GM21619 (cell line): ENCODE data around the gene PSMD12.
"Not testable (repeated sequence)": the region's sequence is repeated elsewhere in the genome, so short reads cannot be mapped to it uniquely, and the experiment has no call there.

ENCODE experiments used
- ATAC-seq: cut with Tn5 transposase; IDR thresholded peaks from one replicate; pipeline ENCODE4 v1.9.1; 2021; ENCODE audit not compliant: unreplicated experiment

PSMD12 gene

DNA sequence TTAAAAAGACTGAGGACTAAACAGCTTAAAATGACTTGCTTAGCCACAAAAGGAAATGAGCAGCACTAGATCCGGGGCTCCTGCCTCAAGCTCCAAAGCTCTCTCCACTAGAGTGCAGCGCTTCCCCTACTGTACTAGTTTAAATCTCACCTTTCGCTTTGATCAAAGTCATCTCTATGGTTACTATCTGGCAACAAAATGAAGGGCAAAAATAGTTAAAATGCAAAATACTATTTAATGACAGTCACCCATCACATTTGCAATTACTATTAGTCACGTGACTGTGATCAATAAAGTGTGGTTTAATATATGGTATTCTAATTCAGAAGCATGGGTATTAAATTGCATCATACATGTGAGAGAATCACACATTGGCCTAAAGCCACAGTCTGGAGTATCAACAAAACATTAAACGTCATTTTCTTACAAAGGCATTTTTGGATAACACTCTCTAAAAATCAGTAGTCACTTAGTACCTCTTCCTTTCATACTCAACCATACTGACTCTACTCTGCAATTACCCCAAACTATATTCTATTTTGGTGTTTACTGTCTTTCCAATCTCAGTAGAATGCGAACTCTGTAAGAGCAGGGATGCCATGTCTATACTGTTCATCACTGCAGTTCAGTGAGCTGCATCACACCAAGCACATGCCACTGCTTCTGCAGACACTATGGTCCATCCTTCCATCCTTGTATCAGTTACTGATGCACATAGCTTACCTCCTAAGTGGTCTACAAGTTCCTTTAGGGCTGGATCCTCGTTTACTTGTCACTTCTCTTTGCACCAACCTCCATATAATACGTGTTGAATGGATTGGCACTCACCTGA, 6.2 kb downstream of the PSMD12 start:
- no peak for ATAC-seq

- ATAC-seq = no peak
Measured at GRCh38 chr17:67358612-67359011, 7.8 kb downstream of the PSMD12 start.

DNA sequence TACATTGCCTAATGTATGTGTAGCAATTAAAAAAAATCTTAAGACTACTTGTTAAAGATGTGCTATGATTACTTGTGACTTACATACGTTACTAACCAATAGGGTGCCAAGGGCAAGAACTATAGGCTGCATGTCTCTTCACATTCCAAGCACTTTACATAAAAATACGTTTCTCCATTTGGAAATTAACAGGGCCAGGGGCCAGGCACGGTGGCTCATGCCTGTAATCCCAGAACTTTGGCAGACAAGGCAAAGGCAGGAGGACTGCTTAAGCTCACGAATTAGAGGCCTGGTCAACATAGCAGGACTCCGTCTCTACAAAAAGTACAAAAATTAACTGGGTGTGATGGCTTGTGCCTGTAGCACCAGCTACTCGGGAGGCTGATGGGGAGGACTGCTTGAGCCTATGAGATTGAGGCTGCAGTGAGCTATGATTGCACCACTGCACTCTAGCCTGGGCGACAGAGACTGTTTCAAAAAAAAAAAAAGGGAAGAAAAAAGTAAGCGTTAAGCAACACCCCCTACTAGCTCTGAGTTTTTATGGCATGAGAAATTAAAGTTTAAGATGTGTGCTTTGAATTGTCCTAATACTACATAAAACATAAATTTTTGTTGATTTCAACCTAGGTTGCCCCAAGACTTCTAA, 12.3 kb downstream of the PSMD12 start:
- ATAC-seq = no peak

- no peak for ATAC-seq
Measured at GRCh38 chr17:67353161-67353560, 13.2 kb downstream of the PSMD12 start.

DNA sequence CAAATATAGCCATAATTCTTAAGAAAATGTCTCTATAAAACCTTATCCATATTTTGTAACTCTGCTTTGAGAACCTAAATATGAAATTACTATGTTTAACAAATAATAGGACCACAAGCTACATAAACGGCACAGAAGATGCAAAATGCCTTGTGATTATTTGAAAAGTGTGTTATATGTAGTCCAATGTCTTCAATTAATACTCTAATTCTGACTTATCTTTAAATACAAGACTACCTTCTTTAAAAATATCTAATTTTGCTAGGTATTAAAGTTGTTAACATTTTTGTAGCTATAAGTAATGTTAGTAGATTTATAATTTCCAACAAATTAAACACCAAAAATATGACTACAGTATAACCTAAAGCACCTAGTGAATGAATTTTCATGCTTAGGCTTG, 17.0 kb downstream of the PSMD12 start:
- no peak for ATAC-seq

- ATAC-seq = no peak
Measured at GRCh38 chr17:67347826-67348225, 18.6 kb downstream of the PSMD12 start.

DNA sequence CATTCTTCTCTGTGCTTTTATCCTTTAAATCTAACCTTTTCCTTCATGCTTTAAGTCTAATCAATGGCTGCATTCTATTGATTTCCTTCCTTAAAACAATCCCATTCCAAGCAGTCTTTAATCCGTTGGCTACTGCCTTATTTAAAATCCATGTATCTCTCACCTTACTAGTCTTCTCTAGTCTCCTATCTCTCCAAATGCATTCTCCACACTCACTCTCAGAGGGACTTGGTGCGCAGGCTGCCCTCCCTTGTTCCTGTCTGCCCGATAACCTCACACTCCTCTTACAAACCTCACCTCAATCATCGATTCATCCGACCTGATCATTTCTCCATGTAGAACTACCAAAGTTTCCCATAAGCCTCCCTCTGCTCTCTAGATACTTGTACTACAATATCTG, 23.1 kb downstream of the PSMD12 start:
- ATAC-seq = no peak

- not testable (repeated sequence) for ATAC-seq
Measured at GRCh38 chr17:67338353-67338752, 28.0 kb downstream of the PSMD12 start.

GRCh38 chr17:67336859-67337258, 29.5 kb downstream of the PSMD12 start:
- no peak for ATAC-seq

GRCh38 chr17:67335245-67335835, 31.0 kb downstream of the PSMD12 start:
- ATAC-seq = no peak

DNA sequence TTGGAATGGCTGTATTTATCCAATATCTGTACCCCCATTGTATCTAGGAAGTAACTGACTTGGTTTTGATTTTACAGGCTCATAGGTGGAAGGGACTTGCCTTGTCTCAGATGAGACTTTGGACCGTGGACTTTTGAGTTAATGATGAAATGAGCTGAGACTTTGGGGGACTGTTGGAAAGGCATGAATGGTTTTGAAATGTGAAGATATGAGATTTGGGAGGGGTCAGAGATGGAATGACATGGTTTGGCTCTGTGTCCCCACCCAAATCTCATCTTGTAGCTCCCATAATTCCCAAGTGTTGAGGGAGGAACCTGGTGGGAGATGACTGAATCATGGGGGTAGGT, 34.2 kb downstream of the PSMD12 start:
- ATAC-seq = not testable (repeated sequence)

DNA sequence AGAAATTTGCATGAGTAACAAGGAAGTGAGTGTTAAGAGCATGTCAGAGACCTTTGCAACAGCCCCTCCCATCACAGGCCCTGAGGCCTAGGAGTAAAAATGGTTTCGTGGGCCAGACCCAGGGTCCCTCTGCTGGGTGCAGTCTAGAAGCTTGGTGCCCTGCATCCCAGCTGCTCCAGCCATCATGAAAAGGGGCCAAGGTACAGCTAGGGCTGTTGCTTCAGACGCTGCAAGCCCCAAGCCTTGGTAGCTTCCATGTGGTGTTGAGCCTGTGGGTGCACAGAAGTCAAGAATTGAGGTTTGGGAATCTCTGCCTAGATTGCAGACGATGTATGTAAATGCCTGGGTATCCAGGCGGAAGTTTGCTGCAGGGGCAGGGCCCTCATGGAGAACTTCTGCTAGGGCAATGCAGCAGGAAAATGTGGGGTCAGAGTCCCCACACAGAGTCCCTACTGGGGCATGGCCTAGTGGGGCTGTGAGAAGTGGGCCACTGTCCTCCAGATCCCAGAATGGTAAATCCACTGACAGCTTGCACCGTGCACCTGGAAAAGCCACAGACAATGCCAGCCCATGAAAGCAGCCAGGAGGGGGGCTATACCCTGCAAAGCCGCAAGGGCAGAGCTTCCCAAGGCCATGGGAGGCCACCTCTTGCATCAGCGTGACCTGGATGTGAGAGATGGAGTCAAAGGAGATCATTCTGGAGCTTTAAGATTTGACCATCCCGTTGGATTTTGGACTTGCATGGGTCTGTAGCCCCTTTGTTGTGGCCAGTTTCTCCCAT, 34.8 kb downstream of the PSMD12 start:
- not testable (repeated sequence) for ATAC-seq

DNA sequence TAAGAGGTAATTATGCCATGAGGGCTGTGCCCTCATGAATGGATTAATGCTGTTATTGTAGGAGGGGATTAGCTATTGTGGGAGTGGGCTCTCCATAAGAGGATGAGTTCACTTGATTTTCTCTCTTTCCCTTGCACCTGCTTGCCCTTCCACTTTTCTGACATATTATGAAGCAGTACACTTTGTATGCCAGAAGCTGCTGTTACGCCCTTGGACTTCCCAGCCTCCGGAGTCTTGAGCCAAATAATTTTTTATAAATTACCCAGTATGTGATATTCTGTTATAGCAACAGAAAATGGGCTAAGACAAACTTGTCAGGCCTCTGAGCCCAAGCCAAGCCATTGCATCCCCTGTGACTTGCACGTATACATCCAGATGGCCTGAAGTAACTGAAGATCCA, 38.4 kb downstream of the PSMD12 start:
- no peak for ATAC-seq

- ATAC-seq = not testable (repeated sequence)
Measured at GRCh38 chr17:67326959-67327745, 39.2 kb downstream of the PSMD12 start.

DNA sequence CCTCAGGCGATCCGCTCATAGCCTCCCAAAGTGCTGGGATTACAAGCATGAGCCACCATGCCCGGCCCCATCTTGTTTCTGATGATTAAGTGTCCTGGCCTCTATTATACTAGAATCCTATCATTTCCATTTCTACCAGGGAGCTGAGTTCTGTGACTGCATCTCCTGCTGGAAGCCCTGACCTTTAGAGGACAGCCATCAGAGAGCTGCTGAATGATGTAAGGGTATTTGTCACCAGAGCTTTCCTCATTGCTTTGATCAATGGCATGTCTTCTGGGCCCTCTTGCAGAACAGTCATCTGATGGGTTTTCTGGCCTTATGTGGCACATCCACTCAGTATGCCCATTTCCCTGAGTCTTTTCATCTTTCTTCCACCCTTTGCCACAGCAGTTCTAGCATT, 39.9 kb downstream of the PSMD12 start:
- no peak for ATAC-seq

DNA sequence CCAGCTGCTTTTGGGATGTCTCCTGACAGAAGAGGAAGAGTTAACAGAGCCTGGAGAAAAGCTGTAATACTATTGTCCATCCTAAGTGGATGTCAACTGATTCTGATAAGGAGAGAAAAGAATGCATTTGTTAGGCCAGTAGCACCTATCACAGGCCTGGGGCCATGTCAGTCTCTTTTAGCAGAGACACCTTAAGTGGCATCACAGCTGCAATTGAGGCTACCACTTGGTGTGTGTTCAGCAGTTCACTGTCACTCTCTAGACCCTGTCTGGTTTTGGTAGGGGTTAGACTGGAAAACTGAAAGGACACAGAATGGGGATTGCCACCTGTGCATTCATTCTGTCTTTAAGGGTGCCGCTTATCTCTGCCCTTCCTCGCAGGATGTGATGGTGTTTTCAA, 42.0 kb downstream of the PSMD12 start:
- no peak for ATAC-seq

- no peak for ATAC-seq
Measured at GRCh38 chr17:67323445-67323844, 42.9 kb downstream of the PSMD12 start.

- no peak for ATAC-seq
Measured at GRCh38 chr17:67322042-67322787, 44.2 kb downstream of the PSMD12 start.

- not testable (repeated sequence) for ATAC-seq
Measured at GRCh38 chr17:67321486-67321885, 44.9 kb downstream of the PSMD12 start.

- no peak for ATAC-seq
Measured at GRCh38 chr17:67316781-67317180, 49.6 kb downstream of the PSMD12 start.
